ENCODE measurements around the gene KDM3B.

KDM3B gene

DNA sequence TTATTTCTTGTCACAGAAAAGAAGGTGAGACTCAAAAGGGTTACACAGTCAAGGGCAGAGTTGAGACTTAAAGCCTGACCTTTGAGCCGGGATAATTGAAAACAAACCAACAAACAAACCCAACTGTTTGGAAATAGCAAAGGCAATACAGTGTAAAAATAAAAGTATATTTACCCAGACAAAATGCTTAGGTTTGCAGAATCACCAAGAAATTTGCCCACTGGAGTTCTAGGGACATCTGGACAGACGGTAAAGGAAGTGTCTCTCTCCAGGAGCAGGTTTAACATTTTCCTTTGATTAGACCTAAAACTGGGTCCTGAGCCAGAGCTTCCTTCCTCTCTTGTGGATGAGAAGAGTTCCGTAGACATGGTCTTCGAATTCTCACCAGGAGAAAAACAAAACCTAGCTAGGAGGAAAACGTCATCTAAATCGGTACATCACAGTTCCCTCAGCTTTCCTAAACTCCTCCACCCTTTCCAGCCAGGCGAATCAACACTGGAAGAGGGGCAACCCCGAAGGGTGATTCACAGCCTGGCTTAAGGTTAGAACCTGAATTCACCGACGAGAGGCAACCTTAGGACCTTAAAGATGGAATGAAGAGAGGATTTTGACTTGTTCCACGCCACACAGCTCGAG, 21.6 kb upstream of the KDM3B start:
- no peak for DNase-seq (ENCODE audit: extremely low read depth, low read depth)
- TF ChIP-seq, protein P1, sequence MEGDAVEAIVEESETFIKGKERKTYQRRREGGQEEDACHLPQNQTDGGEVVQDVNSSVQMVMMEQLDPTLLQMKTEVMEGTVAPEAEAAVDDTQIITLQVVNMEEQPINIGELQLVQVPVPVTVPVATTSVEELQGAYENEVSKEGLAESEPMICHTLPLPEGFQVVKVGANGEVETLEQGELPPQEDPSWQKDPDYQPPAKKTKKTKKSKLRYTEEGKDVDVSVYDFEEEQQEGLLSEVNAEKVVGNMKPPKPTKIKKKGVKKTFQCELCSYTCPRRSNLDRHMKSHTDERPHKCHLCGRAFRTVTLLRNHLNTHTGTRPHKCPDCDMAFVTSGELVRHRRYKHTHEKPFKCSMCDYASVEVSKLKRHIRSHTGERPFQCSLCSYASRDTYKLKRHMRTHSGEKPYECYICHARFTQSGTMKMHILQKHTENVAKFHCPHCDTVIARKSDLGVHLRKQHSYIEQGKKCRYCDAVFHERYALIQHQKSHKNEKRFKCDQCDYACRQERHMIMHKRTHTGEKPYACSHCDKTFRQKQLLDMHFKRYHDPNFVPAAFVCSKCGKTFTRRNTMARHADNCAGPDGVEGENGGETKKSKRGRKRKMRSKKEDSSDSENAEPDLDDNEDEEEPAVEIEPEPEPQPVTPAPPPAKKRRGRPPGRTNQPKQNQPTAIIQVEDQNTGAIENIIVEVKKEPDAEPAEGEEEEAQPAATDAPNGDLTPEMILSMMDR (IDR thresholded peaks at IDR 0.05; ENCODE audit: low read depth, low read length, missing control alignments): no peak
- H3K4me3 ChIP-seq (replicated peaks; ENCODE audit: low read depth, low read length): peak overlapping the region; percentile 67

DNA sequence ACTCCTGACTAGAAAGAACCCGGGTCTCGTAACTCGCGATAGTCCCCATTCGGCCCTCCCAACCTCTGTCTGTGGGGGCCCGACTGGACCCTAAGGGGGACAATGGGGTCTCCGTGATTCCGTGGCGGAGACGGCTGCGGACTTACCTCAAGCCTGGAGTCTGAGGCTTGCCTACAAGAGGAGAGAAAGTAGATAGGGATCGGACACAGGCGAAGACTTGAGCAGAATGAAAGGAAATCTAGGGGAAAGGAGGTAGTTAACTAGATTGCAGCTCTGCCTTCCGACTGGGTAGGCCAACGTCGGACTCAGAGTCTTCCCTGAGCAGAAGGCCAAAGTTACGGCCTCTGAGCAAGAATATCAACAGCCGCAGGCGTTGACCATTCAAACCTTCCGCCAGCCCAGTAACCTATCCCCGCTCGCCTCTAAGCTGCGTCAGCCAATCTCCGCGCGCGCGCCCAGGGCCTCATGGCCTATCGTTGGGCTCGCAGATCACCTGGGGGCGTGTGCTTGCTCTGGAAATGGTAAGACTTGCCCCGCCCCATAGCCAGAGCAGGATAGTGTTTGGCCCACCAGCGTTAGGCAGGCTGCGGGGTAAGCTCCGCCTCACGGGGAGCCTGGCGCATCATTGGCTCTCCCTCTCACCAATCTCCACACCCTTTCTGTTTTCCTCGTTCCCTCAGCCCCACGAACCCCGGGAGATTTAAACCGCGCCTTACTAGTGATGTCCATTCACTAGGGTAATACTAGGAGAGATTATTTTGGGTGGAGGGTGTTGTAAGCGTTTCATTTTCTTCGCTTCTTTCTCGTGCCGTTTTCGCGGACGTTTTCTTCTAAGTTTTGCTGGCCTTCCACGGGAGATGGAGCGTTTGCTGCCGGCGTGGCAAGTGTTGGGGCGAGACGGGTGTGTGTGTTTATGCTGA, 20.8 kb upstream of the KDM3B start, which contains the start of gene CDC25C:
CDC25C (minus strand) TSS at position 356 of the 920 bp plus-strand sequence. CDS start 624 bp downstream, outside the sequence.
- TF ChIP-seq, protein P1 (IDR thresholded peaks at IDR 0.05; ENCODE audit: low read depth, low read length, missing control alignments): no peak
- H3K4me3 ChIP-seq (replicated peaks; ENCODE audit: low read depth, low read length): peak within 1 kb of the TSS; percentile 67

DNA sequence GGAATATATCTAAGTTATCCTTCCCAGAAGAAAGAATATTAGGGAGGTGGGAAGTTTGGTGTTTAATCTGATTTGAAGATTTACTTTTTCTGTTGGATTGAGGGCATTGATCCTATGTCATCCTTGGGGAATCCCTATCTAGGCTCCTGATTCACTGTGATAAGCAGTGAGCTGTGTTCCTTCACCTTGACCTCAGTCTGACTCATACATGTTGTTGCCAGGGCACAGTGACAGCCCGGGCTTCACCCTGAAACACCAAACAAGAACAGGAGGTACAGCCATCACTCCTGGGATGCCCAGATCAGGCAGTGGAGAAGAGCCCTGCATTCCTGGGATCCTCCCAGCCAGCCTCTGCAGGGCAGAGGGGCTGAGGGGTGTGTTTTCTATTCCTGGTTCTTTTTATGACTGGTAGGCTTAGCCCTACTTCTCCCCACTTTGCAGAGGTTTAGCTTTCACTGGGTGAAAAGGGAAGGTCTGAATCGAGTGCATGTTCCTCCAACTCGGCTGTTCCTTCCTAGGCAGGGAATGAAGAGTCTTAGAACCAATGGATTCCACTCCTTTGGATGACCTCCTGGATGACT, 17.5 kb upstream of the KDM3B start:
- no peak overlapping the region for H3K4me3 ChIP-seq (replicated peaks; ENCODE audit: low read depth, low read length)
- TF ChIP-seq, protein P1 (IDR thresholded peaks at IDR 0.05; ENCODE audit: low read depth, low read length, missing control alignments): no peak
- no peak for DNase-seq (ENCODE audit: extremely low read depth, low read depth)

More for the DNA sequence above, 20.8 kb upstream of the KDM3B start, which contains the start of gene CDC25C:
- peak; percentile 96 for DNase-seq (ENCODE audit: extremely low read depth, low read depth)

DNA sequence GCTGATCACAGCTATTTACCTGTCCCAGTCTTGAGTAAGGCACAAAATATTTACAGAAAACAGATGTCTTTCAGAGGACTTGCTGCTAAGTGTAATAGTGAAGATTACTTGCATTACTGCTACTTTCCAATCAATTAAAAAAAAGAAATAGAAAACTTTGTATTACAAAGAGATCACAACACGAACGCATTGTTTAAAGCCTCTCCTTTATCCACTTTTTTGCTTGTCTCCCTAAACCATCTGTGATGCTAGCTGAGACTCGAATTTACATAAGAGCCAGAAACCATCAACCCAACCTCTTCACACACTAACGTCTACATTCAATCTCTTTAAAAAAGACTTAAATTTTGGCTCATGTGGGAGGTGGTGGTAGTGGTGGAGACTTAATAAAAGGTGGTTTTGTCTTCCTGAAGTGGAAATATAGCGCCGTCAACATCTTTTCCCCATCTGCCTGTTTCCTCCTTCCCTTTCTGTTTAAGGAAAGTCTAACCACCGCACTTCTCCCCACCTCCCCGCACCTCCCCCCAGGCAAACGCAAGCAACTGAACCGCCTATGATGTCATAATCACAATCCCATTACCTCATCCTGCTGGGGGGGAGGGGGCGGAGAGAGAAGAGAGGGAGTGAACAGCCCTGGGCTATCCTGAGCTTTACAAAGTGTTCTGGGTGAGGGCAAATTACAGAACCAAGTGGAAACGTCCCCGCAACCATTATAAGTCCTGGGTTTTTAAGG, 15.4 kb upstream of the KDM3B start:
- TF ChIP-seq, protein P1 (IDR thresholded peaks at IDR 0.05; ENCODE audit: low read depth, low read length, missing control alignments): no peak
- no peak for DNase-seq (ENCODE audit: extremely low read depth, low read depth)
- H3K4me3 ChIP-seq (replicated peaks; ENCODE audit: low read depth, low read length): peak overlapping the region; percentile 82

DNA sequence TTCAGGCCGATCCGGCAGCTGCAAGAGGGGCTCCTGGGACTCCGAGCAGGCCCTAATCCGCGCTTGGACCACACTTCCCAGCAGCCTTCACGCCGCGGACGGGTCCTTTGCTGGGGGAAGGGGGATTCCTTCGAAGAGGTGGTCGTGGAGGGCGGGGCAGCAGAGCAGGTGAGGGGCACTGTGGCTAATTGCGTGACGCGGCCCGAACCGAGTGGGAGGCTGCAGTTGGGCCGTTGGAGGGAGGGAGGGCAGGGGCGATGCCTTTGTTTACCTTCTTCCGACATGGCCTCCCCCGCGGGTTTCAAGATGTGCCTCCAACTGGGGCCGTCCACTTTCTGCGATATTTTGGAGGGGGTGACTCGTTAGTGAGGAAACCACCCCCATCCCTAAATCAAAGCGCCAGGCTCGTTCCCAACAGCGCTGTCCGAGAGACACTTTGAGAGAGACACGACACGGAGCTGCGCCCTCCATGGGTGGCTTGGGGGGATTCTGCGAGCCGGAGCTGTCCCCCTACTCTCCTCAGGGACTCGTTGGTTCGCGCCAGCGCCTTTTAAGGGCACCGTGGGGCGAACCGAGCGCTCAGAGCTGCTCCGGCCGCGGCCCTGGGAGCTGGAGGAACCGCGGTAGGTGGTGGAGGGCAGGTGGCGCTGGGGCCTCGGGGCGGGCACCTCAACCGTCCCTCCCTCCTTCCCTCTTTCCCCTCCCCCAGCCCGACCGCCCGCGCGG, 14.6 kb upstream of the KDM3B start, which contains the start of gene FAM53C:
FAM53C (plus strand) TSS at position 582 of the 726 bp plus-strand sequence. CDS start 3,070 bp downstream, outside the sequence.
- H3K4me3 ChIP-seq (replicated peaks; ENCODE audit: low read depth, low read length): peak within 1 kb of the TSS; percentile 82
- TF ChIP-seq, protein P1 (IDR thresholded peaks at IDR 0.05; ENCODE audit: low read depth, low read length, missing control alignments): no peak
- peak; percentile 69 for DNase-seq (ENCODE audit: extremely low read depth, low read depth)

Data from HFF-Myc (cell line).